Frontal cortex (tissue), 4 donors: ENCODE measurements around the gene TLN1. TPM values are rescaled to one million over a fixed set of nuclear protein-coding genes. Genes with fewer than 3 reads are reported as not detected.

Source experiments
- DNase-seq, 2 donors: peaks; one replicate each; pipeline ENCODE4 v3.0.0; 2012; ENCODE audit warnings: low spot score in 2 of 2
- FAIRE-seq: peaks from 2 replicates; lab custom pipeline; 2012; peaks lifted over from hg19 to GRCh38; lab: Jason Lieb, UNC
- total RNA-seq: library from RNA; depleted of rRNA; stranded (reverse); fragments of >200 nt; gene quantifications from one replicate; pipeline ENCODE4 v1.2.3, GENCODE V29; 2014
- donor health status: control.
- donor health status: control.
- donor health status: control.

TLN1 gene
- 16.3 TPM for total RNA-seq

- FAIRE-seq, result no peak
Observed at GRCh38 chr9:35732185-35732799, at the start of gene TLN1, which contains the start of gene CREB3. Gene TLN1 (minus strand): TSS chr9:35732195. CDS start chr9:35725694, 6,501 bp downstream. Gene CREB3 (plus strand): TSS chr9:35732666. CDS start chr9:35732773, 107 bp downstream.

GRCh38 chr9:35781066-35781465 lies 49.1 kb upstream of the TLN1 start:
- no peak for FAIRE-seq
- DNase-seq, result no peak

More at GRCh38 chr9:35732185-35732799, at the start of gene TLN1, which contains the start of gene CREB3:
- DNase-seq, result peak; percentile 94 to 96

- FAIRE-seq (no peak), DNase-seq (no peak)
Observed at GRCh38 chr9:35778496-35778895, 46.5 kb upstream of the TLN1 start.

GRCh38 chr9:35776018-35776417 lies 44.0 kb upstream of the TLN1 start:
- FAIRE-seq (no peak), DNase-seq (no peak)

- FAIRE-seq, result no peak
Observed at GRCh38 chr9:35774907-35775635, 43.1 kb upstream of the TLN1 start.

GRCh38 chr9:35771943-35772342 lies 39.9 kb upstream of the TLN1 start:
- DNase-seq (no peak), FAIRE-seq (no peak)

More at GRCh38 chr9:35774907-35775635, 43.1 kb upstream of the TLN1 start:
- no peak for DNase-seq

- DNase-seq (no peak), FAIRE-seq (no peak)
Observed at GRCh38 chr9:35771534-35771933, 39.5 kb upstream of the TLN1 start.

GRCh38 chr9:35771075-35771433 lies 39.1 kb upstream of the TLN1 start:
- FAIRE-seq, result no peak

GRCh38 chr9:35769763-35770162 lies 37.8 kb upstream of the TLN1 start:
- DNase-seq (no peak), FAIRE-seq (no peak)

More at GRCh38 chr9:35771075-35771433, 39.1 kb upstream of the TLN1 start:
- DNase-seq, result no peak

GRCh38 chr9:35767458-35767857 lies 35.5 kb upstream of the TLN1 start:
- DNase-seq (no peak), FAIRE-seq (no peak)

- no peak for FAIRE-seq
Observed at GRCh38 chr9:35766997-35767396, 35.0 kb upstream of the TLN1 start.

GRCh38 chr9:35763803-35764202 lies 31.8 kb upstream of the TLN1 start:
- DNase-seq (no peak), FAIRE-seq (no peak)

More at GRCh38 chr9:35766997-35767396, 35.0 kb upstream of the TLN1 start:
- DNase-seq, result no peak

GRCh38 chr9:35763181-35763580 lies 31.2 kb upstream of the TLN1 start:
- DNase-seq (no peak), FAIRE-seq (no peak)

GRCh38 chr9:35760651-35761050 lies 28.7 kb upstream of the TLN1 start:
- DNase-seq, result no peak

GRCh38 chr9:35759795-35760194 lies 27.8 kb upstream of the TLN1 start:
- FAIRE-seq, result no peak

More at GRCh38 chr9:35760651-35761050, 28.7 kb upstream of the TLN1 start:
- FAIRE-seq, result no peak

GRCh38 chr9:35758475-35759050 lies 26.6 kb upstream of the TLN1 start:
- no peak for FAIRE-seq

More at GRCh38 chr9:35759795-35760194, 27.8 kb upstream of the TLN1 start:
- no peak for DNase-seq

GRCh38 chr9:35757892-35758275 lies 25.9 kb upstream of the TLN1 start:
- no peak for DNase-seq
- no peak for FAIRE-seq

More at GRCh38 chr9:35758475-35759050, 26.6 kb upstream of the TLN1 start:
- no peak for DNase-seq

- DNase-seq (no peak), FAIRE-seq (no peak)
Observed at GRCh38 chr9:35757226-35757891, 25.4 kb upstream of the TLN1 start.

- peak; percentile 32 to 41 for DNase-seq
- no peak for FAIRE-seq
Observed at GRCh38 chr9:35756275-35757225, 24.6 kb upstream of the TLN1 start.
